Epithelial cell of proximal tubule (primary cell): ENCODE results near the gene PTPN3. TPM values are rescaled to one million over a fixed set of nuclear protein-coding genes. Genes with fewer than 3 reads are reported as not detected.
A peak's percentile ranks its signal among the peaks of the same experiment; 100 is the strongest.
"Not testable (repeated sequence)": the region's sequence is repeated elsewhere in the genome, so short reads cannot be mapped to it uniquely, and the experiment has no call there.

Source experiments
- DNase-seq: peaks from one replicate; pipeline ENCODE4 v3.0.0-alpha.2; 2011; ENCODE audit warnings: low read depth
- H3K4me3 ChIP-seq: 2 replicates; pipeline ENCODE4 v1.5.1; 2011; ENCODE audit warnings: low read depth, mild to moderate bottlenecking, low read length
- total RNA-seq: library from RNA; depleted of rRNA; stranded (reverse); fragments of >200 nt; gene quantifications from 2 replicates; pipeline ENCODE4 v1.2.3, GENCODE V29; 2015
- TF ChIP-seq, protein P1 (sequence below): conservative IDR thresholded peaks from 2 replicates; pipeline ENCODE4 v1.5.1; 2012; ENCODE audit warnings: low read depth, mild to moderate bottlenecking, low read length

Gene PTPN3
- total RNA-seq, 1 donor from 2014 or later, result 53.0 TPM

DNA sequence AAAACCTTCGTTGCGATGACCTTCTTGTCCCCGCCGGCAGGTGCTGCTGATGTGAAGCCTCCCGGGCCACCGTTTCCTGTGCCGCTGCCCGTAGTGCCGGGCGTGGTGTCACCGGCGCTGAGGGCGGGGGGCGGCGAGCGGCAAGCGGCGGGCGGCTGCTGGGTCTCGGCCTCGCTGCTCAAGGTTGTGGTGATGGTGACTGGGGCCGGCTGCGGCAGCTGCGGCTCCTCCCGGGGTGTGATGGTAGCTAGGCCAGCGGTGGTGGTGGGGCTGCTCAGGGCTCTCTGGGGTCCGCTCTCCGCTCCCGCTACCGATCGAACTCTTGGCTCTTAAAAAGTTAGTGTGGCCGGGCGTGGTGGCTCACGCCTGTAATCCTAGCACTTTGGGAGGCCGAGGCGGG is 36.0 kb upstream of the PTPN3 start:
- no peak overlapping the region for H3K4me3 ChIP-seq
- DNase-seq, result no peak
- TF ChIP-seq, protein P1, sequence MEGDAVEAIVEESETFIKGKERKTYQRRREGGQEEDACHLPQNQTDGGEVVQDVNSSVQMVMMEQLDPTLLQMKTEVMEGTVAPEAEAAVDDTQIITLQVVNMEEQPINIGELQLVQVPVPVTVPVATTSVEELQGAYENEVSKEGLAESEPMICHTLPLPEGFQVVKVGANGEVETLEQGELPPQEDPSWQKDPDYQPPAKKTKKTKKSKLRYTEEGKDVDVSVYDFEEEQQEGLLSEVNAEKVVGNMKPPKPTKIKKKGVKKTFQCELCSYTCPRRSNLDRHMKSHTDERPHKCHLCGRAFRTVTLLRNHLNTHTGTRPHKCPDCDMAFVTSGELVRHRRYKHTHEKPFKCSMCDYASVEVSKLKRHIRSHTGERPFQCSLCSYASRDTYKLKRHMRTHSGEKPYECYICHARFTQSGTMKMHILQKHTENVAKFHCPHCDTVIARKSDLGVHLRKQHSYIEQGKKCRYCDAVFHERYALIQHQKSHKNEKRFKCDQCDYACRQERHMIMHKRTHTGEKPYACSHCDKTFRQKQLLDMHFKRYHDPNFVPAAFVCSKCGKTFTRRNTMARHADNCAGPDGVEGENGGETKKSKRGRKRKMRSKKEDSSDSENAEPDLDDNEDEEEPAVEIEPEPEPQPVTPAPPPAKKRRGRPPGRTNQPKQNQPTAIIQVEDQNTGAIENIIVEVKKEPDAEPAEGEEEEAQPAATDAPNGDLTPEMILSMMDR, result no peak

DNA sequence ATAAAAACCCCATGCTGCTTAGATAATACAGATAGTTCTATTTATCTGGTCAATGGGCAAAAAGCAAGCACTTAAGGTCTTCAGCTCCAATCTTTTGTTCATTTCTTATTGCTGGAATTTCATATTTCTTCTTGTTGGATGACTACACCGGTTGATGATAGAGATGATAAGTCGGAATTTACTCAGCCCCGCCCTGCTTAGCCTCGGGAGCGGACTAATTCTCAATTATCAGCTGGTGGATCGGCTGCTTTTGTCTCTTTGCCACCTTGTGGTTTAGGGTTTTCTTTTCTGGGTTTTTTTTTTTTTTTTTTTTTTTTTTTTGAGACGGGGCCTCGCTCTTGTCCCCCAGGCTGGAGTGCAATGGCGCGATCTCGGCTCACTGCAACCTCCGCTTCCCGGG is 34.5 kb upstream of the PTPN3 start:
- not testable (repeated sequence) for DNase-seq

DNA sequence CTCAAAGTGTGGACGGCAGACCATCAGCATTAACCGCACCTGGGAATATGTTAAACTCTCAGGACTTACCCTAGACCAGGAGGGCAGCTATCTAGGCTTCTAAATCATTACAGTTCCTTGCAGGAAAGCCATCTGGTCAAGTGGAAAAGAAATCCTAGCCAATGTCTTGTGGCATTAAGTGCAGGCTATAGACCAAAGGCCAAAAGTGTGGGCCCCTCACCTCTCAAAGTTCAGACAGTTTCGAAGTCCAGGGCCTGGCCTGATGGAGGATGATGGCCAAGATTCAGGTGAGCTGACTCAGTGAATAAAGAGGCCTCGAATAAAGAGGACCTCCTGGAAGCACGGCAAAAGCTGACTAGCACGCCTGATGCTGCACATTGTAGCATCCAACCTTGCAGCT is 24.0 kb upstream of the PTPN3 start:
- DNase-seq, result no peak
- H3K4me3 ChIP-seq, result no peak overlapping the region
- TF ChIP-seq, protein P1, result no peak

More for the DNA sequence above, 34.5 kb upstream of the PTPN3 start:
- H3K4me3 ChIP-seq, result not testable (repeated sequence)

DNA sequence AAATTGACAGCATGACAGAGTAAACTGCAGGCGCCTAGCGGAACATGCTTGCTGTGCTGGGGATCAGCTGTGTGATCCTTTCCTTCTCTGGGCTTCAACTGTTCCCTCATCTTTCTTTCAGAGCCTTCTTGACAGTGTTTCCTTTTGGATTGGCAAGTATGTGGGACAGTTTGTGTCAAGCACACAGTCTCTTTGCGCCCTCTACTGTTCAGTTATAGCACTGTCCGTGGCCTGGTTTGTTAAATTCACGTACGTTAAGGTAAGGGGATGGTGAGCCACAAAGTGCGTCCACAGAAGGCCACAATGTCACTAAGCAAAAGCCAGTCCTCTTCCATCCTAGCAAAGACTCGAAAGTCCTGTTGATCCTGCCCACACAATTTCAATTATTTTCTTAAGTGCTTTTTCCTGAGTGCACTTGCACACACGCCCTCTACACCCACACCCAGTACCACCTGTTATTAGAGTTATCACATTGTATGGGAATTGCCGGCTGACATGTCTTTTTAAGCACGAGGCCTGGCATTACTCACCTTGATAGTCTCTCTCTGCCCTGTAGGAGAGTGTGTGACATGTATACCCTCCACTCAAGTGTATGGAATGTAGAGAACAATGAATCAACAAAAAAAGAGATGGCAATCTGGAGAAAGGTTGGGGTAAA is 22.5 kb upstream of the PTPN3 start:
- TF ChIP-seq, protein P1, result peak; percentile 99
- no peak for DNase-seq
- no peak overlapping the region for H3K4me3 ChIP-seq

DNA sequence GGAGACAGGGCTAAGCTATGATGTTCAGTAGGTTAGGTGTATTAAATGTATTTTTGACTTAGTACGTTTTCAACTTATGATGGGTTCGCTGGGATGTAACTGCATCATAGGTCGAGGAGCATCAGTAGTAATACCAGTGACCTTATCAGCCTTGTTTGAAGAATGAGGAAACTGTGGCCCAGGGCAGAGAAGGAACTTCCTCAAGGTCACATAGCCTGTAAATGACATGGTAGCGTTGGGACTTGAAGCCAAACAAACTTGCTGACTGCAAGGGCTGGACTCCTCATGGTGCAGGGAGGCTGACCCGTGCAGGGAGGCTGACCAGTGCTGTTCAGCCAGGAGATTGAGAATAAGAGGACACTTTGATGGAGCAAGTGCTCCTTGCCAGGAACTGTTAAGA is 21.3 kb upstream of the PTPN3 start:
- DNase-seq, result no peak
- TF ChIP-seq, protein P1, result no peak
- no peak overlapping the region for H3K4me3 ChIP-seq

DNA sequence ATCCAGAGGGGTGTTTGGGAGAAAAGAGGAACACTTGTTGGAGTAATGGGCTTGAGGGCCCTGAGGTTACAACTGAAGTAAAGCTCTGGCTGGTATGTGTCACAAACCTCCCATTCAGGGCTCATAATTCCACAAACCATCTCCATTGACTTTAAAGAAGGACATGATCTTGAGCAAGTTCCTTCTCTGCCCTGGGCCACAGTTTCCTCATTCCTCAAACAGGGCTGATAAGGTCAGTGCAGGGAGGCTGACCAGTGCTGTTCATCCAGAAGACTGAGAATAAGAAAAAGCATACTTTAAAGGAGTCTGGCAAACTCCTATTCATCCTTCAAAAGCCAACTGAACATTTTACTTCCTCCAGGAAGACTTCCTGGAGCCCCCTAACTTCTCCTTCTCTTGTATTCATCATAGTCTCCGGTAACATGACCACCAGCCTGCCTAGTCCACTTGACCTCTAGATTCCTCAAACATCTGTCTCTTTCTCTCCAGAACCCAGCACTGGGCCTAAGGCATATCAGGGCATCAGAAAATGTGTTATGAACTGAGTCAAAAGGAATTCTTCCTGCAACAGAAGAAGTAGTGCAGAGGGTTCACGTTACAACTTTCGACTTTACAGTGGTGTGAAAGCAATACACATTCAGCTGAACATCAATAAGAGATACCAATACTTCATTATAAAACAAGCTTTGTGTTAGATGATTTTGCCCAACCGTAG is 20.7 kb upstream of the PTPN3 start:
- H3K4me3 ChIP-seq, result no peak overlapping the region
- no peak for DNase-seq
- TF ChIP-seq, protein P1, result no peak

DNA sequence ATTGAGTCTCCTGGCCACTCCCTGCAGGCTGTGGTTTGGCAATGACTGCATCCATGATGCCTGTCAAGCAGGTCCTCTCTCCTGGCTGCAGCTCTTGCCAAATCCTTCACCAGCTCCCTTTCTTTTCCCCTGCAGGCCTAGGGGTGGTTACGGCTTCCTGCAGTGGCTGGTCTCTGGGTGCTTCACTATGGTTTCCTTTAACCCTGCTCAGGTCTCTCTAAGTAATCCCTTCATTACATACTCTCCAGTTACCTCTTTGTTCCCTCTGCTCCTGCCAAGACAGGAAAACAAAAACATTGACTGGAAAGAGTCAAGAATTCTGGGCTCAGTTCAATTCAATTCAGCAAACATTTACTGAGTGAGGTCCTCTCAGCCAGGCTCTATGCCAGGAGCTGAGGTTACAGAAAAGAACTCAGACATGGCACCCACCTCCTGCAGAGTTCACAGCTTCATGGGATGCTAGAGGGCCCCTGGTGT is 19.8 kb upstream of the PTPN3 start:
- TF ChIP-seq, protein P1, result no peak
- no peak overlapping the region for H3K4me3 ChIP-seq
- DNase-seq, result no peak
